Ishikawa (cell line): ENCODE data around the gene HTRA1.

ENCODE experiments used
- CEBPB ChIP-seq: IDR thresholded peaks from 2 replicates; pipeline ENCODE4 v1.6.1; 2012
- CREB1 ChIP-seq: IDR thresholded peaks from 2 replicates; pipeline ENCODE4 v1.6.1; 2012; ENCODE audit warnings: low read depth
- EGR1 ChIP-seq: IDR thresholded peaks from 2 replicates; pipeline ENCODE4 v1.6.1; 2012
- EP300 ChIP-seq: IDR thresholded peaks from 2 replicates; pipeline ENCODE4 v1.6.1; 2012; ENCODE audit warnings: borderline replicate concordance
- MAX ChIP-seq: IDR thresholded peaks from 2 replicates; pipeline ENCODE4 v1.6.1; 2012
- NFIC ChIP-seq: IDR thresholded peaks from 2 replicates; pipeline ENCODE4 v1.6.1; 2012
- RAD21 ChIP-seq: IDR thresholded peaks from 2 replicates; pipeline ENCODE4 v1.6.1; 2012; ENCODE audit warnings: low read depth
- REST ChIP-seq: IDR thresholded peaks from 2 replicates; pipeline ENCODE4 v1.6.1; 2012; ENCODE audit warnings: low read depth, mild to moderate bottlenecking
- TAF1 ChIP-seq: IDR thresholded peaks from 2 replicates; pipeline ENCODE4 v1.6.1; 2012; ENCODE audit warnings: low read depth, mild to moderate bottlenecking
- TCF12 ChIP-seq: IDR thresholded peaks from 2 replicates; pipeline ENCODE4 v1.6.1; 2012; ENCODE audit warnings: low read depth
- TEAD4 ChIP-seq: IDR thresholded peaks from 2 replicates; pipeline ENCODE4 v1.6.1; 2012
- USF1 ChIP-seq: IDR thresholded peaks from 2 replicates; pipeline ENCODE4 v1.6.1; 2012
- YY1 ChIP-seq: IDR thresholded peaks from 2 replicates; pipeline ENCODE4 v1.6.1; 2012; ENCODE audit warnings: low read depth
- ZBTB7A ChIP-seq: IDR thresholded peaks from 2 replicates; pipeline ENCODE4 v1.6.1; 2012; ENCODE audit warnings: low read depth

The HTRA1 gene

GRCh38 chr10:122490786-122491680, 29.7 kb downstream of the HTRA1 start:
- TF ChIP-seq EP300 (no peak), EGR1 (peak; percentile 42; the same call in 1 of the 2 replicates), MAX (0 out of 2 replicates have a peak, but pooled peaks have one; percentile 54)

- TF ChIP-seq TEAD4 (no peak), EP300 (no peak), MAX (no peak), REST (no peak)
Observed at GRCh38 chr10:122492006-122492405, 30.7 kb downstream of the HTRA1 start.

DNA sequence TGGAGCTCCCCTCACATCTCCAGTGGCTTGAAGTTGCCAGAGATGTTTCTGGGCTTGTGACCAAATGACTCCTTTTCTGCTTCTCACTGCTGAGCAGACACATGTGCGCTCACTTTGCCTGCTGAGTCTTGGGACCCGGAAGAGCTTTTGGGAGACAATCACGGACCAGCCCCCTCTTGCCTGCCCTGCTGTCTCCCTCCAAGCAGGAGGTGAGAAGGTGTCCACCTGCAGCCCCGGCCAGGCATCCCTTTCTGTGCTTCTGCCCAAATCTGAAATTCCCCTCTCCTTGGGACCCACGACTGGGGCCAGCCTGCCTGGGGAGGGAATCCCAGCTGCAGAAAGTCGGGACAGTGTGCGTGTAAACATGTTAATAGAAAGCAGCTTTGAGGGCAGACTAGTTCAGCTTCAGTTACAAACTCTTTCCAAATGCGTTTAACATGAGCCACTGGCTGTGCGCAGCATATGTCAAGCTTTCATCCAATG, 31.7 kb downstream of the HTRA1 start:
- TF ChIP-seq CREB1 (no peak), REST (no peak), TCF12 (no peak), ZBTB7A (no peak)

DNA sequence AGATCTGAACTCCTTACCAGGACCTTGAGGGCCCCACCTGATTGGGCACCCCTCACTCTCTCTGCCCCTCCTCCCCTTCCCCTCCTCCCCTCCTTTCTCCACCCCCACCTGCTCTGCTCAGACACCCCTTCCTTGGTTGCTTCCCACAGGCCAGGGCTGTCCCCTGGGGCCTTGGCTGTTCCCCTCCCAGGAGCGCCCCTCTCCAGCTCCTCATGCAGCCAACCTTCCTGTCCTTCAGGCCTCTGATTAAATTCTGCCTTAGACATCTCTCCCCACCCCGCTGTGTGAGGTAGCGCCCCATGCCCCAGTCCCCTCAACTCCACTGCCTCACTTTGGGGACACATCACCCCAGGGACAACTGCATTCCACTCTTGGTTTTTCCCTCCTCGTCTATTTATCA, 32.4 kb downstream of the HTRA1 start:
- TF ChIP-seq TAF1 (no peak), EGR1 (no peak), REST (no peak), ZBTB7A (no peak), CEBPB (no peak), RAD21 (no peak), TCF12 (no peak), EP300 (no peak), NFIC (no peak), YY1 (no peak), CREB1 (no peak), USF1 (no peak)

GRCh38 chr10:122494173-122494820, 32.9 kb downstream of the HTRA1 start:
- TF ChIP-seq CEBPB, result no peak
- no peak for TF ChIP-seq MAX
- TF ChIP-seq TCF12, result no peak
- TF ChIP-seq ZBTB7A, result no peak
- no peak for TF ChIP-seq CREB1
- TF ChIP-seq YY1, result no peak
- no peak for TF ChIP-seq TEAD4
- TF ChIP-seq REST, result no peak
- no peak for TF ChIP-seq USF1
- no peak for TF ChIP-seq EGR1
